Hypothalamus (tissue), 51 donors: ENCODE measurements around the gene UGT2A1.
"Not testable (repeated sequence)": the region's sequence is repeated elsewhere in the genome, so short reads cannot be mapped to it uniquely, and the experiment has no call there.

ENCODE experiments used
- DNase-seq, 51 donors: peaks; one replicate each; lab custom pipeline; 2025; lab: John Stamatoyannopoulos, UW

The UGT2A1 gene

GRCh38 chr4:69653147-69653546, at the start of gene UGT2A1:
TSS of gene UGT2A1 (minus strand) at chr4:69653247. CDS start at chr4:69647644, 5,603 bp downstream.
- no peak for DNase-seq

DNA sequence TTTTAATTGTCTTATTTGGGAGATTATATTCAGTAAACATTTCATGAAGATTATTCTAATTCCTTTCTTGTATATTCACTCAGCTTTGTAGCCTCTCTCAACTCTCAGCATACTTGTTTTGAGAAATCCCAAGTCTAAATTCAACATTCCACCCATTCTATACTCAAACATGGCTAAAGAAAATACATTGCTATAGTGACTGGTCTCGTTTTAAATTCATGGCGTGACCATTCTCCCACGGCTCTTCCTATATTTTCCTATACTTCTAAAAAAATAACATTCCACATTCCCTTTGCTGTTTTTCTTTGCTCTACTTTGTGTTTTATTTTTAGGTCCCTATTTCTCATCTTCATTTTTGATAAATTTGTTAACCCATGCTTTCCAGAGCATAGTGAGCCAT, 49.2 kb upstream of the UGT2A1 start:
- no peak for DNase-seq

- DNase-seq, result no peak
Measured at GRCh38 chr4:69701696-69702095, 48.6 kb upstream of the UGT2A1 start.

GRCh38 chr4:69697536-69698242, 44.6 kb upstream of the UGT2A1 start:
- no peak for DNase-seq

DNA sequence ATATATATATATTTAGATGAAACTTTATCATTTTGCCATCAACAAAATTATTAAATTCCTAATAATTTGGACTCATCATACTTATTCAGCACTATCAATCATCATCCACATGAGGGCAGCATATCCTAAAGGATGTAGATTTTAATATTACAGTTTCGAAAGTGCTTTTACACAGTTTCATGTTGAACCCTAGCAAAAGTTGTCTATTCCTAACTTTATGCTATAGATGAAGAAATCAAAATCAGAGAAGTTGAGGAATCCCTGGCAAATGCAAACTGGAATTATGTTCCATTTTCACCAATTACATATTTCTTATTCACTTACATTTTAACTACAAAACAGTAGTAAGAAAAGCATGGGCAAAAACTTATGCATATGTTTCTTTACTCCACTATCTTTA, 36.6 kb upstream of the UGT2A1 start:
- DNase-seq, result peak in 1 of 51 donors; percentile 15

- DNase-seq, result no peak
Measured at GRCh38 chr4:69684804-69685203, 31.8 kb upstream of the UGT2A1 start.

GRCh38 chr4:69668680-69669079, 15.6 kb upstream of the UGT2A1 start:
- no peak for DNase-seq

DNA sequence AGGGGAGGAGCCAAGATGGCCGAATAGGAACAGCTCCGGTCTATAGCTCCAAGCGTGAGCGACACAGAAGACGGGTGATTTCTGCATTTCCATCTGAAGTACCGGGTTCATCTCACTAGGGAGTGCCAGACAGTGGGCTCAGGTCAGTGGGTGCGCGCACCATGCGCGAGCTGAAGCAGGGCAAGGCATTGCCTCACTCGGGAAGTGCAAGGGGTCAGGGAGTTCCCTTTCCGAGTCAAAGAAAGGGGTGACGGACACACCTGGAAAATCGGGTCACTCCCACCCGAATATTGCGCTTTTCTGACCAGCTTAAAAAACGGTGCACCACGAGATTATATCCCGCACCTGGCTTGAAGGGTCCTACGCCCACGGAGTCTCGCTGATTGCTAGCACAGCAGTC, 11.0 kb upstream of the UGT2A1 start:
- not testable (repeated sequence) for DNase-seq

DNA sequence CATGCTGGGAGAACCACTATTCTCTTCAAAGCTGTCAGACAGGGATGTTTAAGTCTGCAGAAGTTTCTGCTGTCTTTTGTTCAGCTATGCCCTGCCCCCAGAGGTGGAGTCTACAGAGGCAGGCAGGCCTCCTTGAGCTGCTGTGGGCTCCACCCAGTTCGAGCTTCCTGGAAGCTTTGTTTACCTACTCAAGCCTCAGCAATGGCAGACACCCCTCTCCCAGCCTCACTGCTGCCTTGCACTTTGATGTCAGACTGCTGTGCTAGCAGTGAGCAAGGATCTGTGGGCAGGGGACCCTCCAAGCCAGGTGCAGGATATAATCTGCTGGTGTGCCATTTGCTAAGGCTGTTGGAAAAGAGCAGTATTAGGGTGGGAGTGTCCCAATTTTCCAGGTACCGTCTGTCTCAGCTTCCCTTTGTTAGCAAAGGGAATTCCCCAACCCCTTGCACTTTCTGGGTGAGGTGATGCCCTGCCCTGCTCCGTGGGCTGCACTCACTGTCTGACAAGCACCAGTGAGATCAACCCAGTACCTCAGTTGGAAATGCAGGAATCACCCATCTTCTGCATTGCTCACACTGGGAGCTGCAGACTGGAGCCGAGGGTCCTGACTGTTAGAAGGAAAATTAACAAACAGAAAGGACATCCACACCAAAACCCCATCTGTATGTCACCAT, 8.2 kb upstream of the UGT2A1 start:
- DNase-seq, result not testable (repeated sequence)

GRCh38 chr4:69658133-69658532, 5.1 kb upstream of the UGT2A1 start:
- DNase-seq, result no peak

GRCh38 chr4:69656653-69657158, 3.7 kb upstream of the UGT2A1 start:
- no peak for DNase-seq

DNA sequence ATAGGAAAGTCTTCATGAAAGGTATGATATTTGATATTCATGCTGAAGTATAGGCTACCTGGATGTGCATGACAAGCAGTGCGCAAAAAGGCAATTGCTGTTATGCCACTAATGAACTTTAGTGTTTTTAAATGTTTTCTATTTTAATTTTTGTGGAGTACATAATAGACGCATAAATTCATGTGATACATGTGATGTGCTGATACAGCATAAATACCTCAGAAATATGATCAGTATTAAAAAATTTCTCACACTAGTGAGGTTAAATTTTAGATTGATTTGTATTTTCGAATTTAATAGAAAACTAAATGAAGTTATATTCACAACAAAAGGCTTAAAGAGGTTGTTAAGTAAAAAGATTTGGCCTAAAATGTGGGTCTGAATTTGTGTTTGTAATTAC, 2.2 kb downstream of the UGT2A1 start:
- no peak for DNase-seq

GRCh38 chr4:69649629-69650028, 3.4 kb downstream of the UGT2A1 start:
- no peak for DNase-seq

GRCh38 chr4:69649207-69649606, 3.8 kb downstream of the UGT2A1 start:
- no peak for DNase-seq

- DNase-seq, result no peak
Measured at GRCh38 chr4:69642961-69643360, 10.1 kb downstream of the UGT2A1 start.

DNA sequence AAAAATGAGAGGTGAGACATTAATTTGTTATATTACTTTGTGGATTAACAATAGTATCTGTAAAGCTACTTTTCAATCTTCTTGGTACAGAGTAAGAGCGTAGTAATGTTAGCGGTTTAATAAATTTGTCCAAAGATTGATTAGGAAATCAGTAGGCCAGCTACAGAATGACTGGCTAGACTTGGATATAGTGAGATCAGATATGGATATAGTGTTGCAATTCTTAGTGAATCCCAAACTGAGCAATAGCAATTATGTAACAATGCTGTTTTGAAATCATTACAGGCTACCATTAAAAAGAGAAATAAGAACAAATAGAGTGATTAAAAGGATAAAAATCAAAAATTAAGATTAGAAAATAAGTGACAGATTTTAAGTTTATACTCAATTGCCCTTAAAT, 12.8 kb downstream of the UGT2A1 start:
- no peak for DNase-seq

DNA sequence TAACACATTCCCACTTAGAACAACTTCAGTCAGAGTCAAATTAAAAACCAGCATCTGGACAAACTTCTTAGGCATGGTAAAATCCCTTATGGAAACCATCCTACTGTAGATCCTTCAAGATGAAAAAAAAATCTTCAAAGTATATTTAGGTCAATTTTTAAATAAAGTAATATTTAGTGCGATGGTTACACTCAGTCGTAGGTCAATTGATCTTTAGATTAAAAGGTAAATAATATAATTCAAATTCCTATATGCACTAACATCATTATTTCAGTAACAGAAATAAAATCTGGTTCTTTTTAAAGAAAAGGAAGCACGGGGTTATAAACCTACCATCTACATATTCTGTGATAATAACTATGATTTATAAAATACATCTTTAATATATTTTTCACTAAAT, 13.5 kb downstream of the UGT2A1 start, which contains the start of gene UGT2A2:
Gene UGT2A2, minus strand, starts transcription at position 101 of the 400 bp plus-strand sequence. Its CDS starts 2 bp downstream, at position 99.
- DNase-seq, result no peak

- DNase-seq, result peak in 2 of 51 donors; percentile 1 to 3
Measured at GRCh38 chr4:69617083-69617694, 35.9 kb downstream of the UGT2A1 start.

GRCh38 chr4:69610484-69610883, 42.6 kb downstream of the UGT2A1 start:
- DNase-seq, result no peak

- DNase-seq, result no peak
Measured at GRCh38 chr4:69601065-69601464, 52.0 kb downstream of the UGT2A1 start.

GRCh38 chr4:69600013-69600412, 53.0 kb downstream of the UGT2A1 start:
- DNase-seq, result no peak

GRCh38 chr4:69594382-69594781, 58.7 kb downstream of the UGT2A1 start:
- DNase-seq, result no peak
